CD4-positive, alpha-beta T cell (primary cell): ENCODE results near the gene NOL6. TPM values are rescaled to one million over a fixed set of nuclear protein-coding genes. Genes with fewer than 3 reads are reported as not detected.

ENCODE experiments used
- ATAC-seq: fragments of 200-7000 bp; cut with Tn5 transposase; one replicate; pipeline ENCODE4 v1.10.0; 2022; ENCODE audit warnings: mild to moderate bottlenecking; ENCODE audit not compliant: poor library complexity
- CTCF ChIA-PET: fragments of 350-600 bp; sonication (Branson Sonifier 250); formaldehyde crosslinking; loops from one replicate; lab custom pipeline; 2021; ENCODE audit warnings: antibody characterized with exemption, inconsistent platforms; lab: Charles Lee
- POLR2A ChIA-PET: fragments of 350-600 bp; sonication (Branson Sonifier 250); formaldehyde crosslinking; loops from one replicate; lab custom pipeline; 2021; ENCODE audit warnings: antibody characterized with exemption, inconsistent platforms; lab: Charles Lee
- DNase-seq, 14 experiments: peaks; one replicate each; pipeline ENCODE4 v3.0.0-alpha.2; 2013 to 2020; ENCODE audit warnings: mixed read lengths in 2 of 14
- H3K27ac ChIP-seq, 2 donors: one replicate each; pipeline versions ENCODE4 v1.5.1 to v1.7.0; 2013; ENCODE audit warnings: low read length in 2 of 2, low read depth in 1 of 2, mild to moderate bottlenecking in 1 of 2
- H3K27me3 ChIP-seq, 2 experiments: 1 replicate in 1 of 2; 2 replicates in 1 of 2; pipeline versions ENCODE4 v1.6.1 to v1.7.0; 2013; ENCODE audit warnings: low read length in 2 of 2, control low read depth in 1 of 2, mild to moderate bottlenecking in 1 of 2, moderate library complexity in 1 of 2; ENCODE audit not compliant: insufficient read depth in 2 of 2, control insufficient read depth in 1 of 2
- H3K36me3 ChIP-seq: one replicate; pipeline ENCODE4 v1.6.1; 2013; ENCODE audit warnings: low read length, control low read depth; ENCODE audit not compliant: insufficient read depth
- H3K4me1 ChIP-seq: one replicate; pipeline ENCODE4 v1.6.1; 2013; ENCODE audit warnings: low read length, control low read depth; ENCODE audit not compliant: insufficient read depth
- H3K4me3 ChIP-seq: one replicate; pipeline ENCODE4 v1.5.1; 2013; ENCODE audit warnings: mild to moderate bottlenecking, low read length, moderate library complexity
- H3K9me3 ChIP-seq, 2 experiments: 1 replicate in 1 of 2; 2 replicates in 1 of 2; pipeline versions ENCODE4 v1.6.1 to v1.7.0; 2013; ENCODE audit warnings: low read length in 2 of 2, mild to moderate bottlenecking in 2 of 2, control low read depth in 1 of 2, moderate library complexity in 1 of 2; ENCODE audit not compliant: control insufficient read depth in 1 of 2, insufficient read depth in 1 of 2
- H3K27ac Mint-ChIP-seq: one replicate; pipeline ENCODE4 v1.8.0; 2020; ENCODE audit warnings: mixed read lengths
- H3K27me3 Mint-ChIP-seq: one replicate; pipeline ENCODE4 v1.8.0; 2021; ENCODE audit warnings: mixed read lengths
- H3K36me3 Mint-ChIP-seq: one replicate; pipeline ENCODE4 v1.8.0; 2021; ENCODE audit warnings: low read depth, mixed read lengths
- H3K4me1 Mint-ChIP-seq: one replicate; pipeline ENCODE4 v1.8.0; 2021; ENCODE audit warnings: low read depth, mixed read lengths
- H3K4me3 Mint-ChIP-seq: one replicate; pipeline ENCODE4 v1.8.0; 2020; ENCODE audit warnings: mild to moderate bottlenecking, mixed read lengths
- H3K9me3 Mint-ChIP-seq: one replicate; pipeline ENCODE4 v1.8.0; 2020; ENCODE audit warnings: mixed read lengths
- CTCF ChIP-seq: fragments of 200-600 bp; IDR thresholded peaks from one replicate; pipeline ENCODE4 v1.8.0; 2022; ENCODE audit warnings: antibody characterized with exemption, mild to moderate bottlenecking
- intact Hi-C, 2 experiments: fragments of 100-400 bp; cut with DNase I in 1 of 2; cut with micrococcal nuclease in 1 of 2; formaldehyde crosslinking; loops; one replicate each; pipeline versions ENCODE4 v1.15.1 to v1.9.0; 2023 to 2025; cut with DNase I, micrococcal nuclease
- total RNA-seq, 174 experiments: library from RNA in 2 of 174; stranded (reverse) in 2 of 174; gene quantifications; one replicate each; pipeline ENCODE4 v1.2.3 and lab custom pipeline; 2021 to 2026

The NOL6 gene
- total RNA-seq, 2 experiments from 2014 or later = 30.5 to 30.6 TPM

GRCh38 chr9:33447799-33448553, 25.7 kb downstream of the NOL6 start:
- ChIA-PET CTCF (interaction anchor here (0.7 to 4.3 kb wide), 10 partner anchors 9 to 73 kb away, joined by 3 to 40 read pairs (median 6); partner anchors contain the start of gene NOL6), POLR2A (interaction anchor here (0.8 to 8.1 kb wide), 13 partner anchors 8 to 183 kb away, joined by 3 to 98 read pairs (median 14); partner anchors contain the start of genes BAG1, CHMP5, NFX1 and NOL6)
- peak overlapping the region; percentile 90 for H3K4me3 ChIP-seq
- TF ChIP-seq CTCF = no peak
- Mint-ChIP-seq H3K27me3 (no peaks in the 10 kb centered on the region), H3K27ac (peak overlapping the region; percentile 99), H3K9me3 (no peaks in the 10 kb centered on the region), H3K4me3 (peak overlapping the region; percentile 97), H3K36me3 (peaks cover 44% of the 10 kb centered on the region), H3K4me1 (peaks cover 57% of the 10 kb centered on the region)
- peak in 3 of 14 experiments; percentile 26 to 46 (median 30) for DNase-seq
- intact Hi-C loops = loop anchor here (1.0 to 2.0 kb wide), 3 partner anchors 10 to 31 kb away; no protein-coding TSS in a partner anchor
- peaks cover 70% of the 10 kb centered on the region for H3K4me1 ChIP-seq
- peak overlapping the region; percentile 82 to 91 for H3K27ac ChIP-seq
- peaks cover 26% of the 10 kb centered on the region for H3K36me3 ChIP-seq
- ATAC-seq = no peak
- no peaks in the 10 kb centered on the region for H3K9me3 ChIP-seq
- H3K27me3 ChIP-seq = no peaks in the 10 kb centered on the region

- Mint-ChIP-seq H3K36me3 (peaks cover 52% of the 10 kb centered on the region), H3K27ac (peak within 1 kb of the TSS; percentile 99), H3K4me3 (peak within 1 kb of the TSS; percentile 97), H3K27me3 (no peaks in the 10 kb centered on the region), H3K9me3 (no peaks in the 10 kb centered on the region), H3K4me1 (peaks cover 52% of the 10 kb centered on the region)
- Histone ChIP-seq H3K4me3 (peak within 1 kb of the TSS; percentile 90), H3K9me3 (no peaks in the 10 kb centered on the region), H3K27me3 (no peaks in the 10 kb centered on the region), H3K36me3 (peaks cover 33% of the 10 kb centered on the region), H3K27ac (peak within 1 kb of the TSS; percentile 83 to 91), H3K4me1 (peaks cover 69% of the 10 kb centered on the region)
- ATAC-seq (peak; percentile 51), DNase-seq (peak; percentile 63 to 89 (median 75))
- peak; percentile 53 for TF ChIP-seq CTCF
- ChIA-PET CTCF (interaction anchor here (1.0 to 4.3 kb wide), 9 partner anchors 9 to 72 kb away, joined by 3 to 40 read pairs (median 6); partner anchors contain the start of gene NOL6), POLR2A (interaction anchor here (0.8 to 8.1 kb wide), 14 partner anchors 9 to 183 kb away, joined by 3 to 98 read pairs (median 14); partner anchors contain the start of genes BAG1, CHMP5, NFX1 and NOL6)
- intact Hi-C loops = loop anchor here (1.0 to 2.0 kb wide), 5 partner anchors 11 to 157 kb away; partner anchors contain the start of gene NFX1 (in 1 of the 2)
These were observed 26.6 kb downstream of the NOL6 start, which contains the start of gene AQP3 for GRCh38 chr9:33446946-33447798. Gene AQP3 (minus strand): TSS chr9:33447593. CDS start chr9:33447530, 63 bp downstream.
